ENCODE results near the gene MPEG1.

The MPEG1 gene

DNA sequence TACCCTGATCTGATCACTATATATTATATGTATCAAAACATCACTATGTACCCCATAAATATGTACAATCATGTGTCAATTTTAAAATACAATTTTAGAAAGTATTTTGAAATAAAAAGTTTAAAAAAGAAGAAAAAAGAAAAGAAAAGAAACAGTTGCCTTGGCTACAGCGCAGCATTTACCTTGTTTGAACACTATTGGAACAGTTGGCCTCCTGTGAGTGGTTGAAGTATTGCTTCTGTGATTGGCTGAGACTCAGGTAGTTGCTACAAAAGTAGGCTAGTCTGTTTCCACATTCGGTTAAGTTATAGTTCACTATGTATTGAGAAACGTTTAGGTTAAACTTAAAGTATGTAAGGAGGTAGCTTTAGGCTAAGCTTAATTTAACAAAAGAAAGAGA, 48.7 kb downstream of the MPEG1 start:
- no peak for DNase-seq (ENCODE audit: low spot score)

All from GM03348 (cell line).